GM12874 (cell line): ENCODE results near the gene ZNF76.
A peak's percentile ranks its signal among the peaks of the same experiment; 100 is the strongest.

Experiments
- TF ChIP-seq, protein P1 (sequence below): IDR thresholded peaks from 2 replicates; pipeline ENCODE4 v1.5.1; 2011; ENCODE audit warnings: low read depth, mild to moderate bottlenecking, control low read depth, low read length, moderate library complexity; ENCODE audit not compliant: insufficient read depth

The ZNF76 gene

GRCh38 chr6:35318196-35319171 is 58.9 kb downstream of the ZNF76 start:
- TF ChIP-seq, protein P1, sequence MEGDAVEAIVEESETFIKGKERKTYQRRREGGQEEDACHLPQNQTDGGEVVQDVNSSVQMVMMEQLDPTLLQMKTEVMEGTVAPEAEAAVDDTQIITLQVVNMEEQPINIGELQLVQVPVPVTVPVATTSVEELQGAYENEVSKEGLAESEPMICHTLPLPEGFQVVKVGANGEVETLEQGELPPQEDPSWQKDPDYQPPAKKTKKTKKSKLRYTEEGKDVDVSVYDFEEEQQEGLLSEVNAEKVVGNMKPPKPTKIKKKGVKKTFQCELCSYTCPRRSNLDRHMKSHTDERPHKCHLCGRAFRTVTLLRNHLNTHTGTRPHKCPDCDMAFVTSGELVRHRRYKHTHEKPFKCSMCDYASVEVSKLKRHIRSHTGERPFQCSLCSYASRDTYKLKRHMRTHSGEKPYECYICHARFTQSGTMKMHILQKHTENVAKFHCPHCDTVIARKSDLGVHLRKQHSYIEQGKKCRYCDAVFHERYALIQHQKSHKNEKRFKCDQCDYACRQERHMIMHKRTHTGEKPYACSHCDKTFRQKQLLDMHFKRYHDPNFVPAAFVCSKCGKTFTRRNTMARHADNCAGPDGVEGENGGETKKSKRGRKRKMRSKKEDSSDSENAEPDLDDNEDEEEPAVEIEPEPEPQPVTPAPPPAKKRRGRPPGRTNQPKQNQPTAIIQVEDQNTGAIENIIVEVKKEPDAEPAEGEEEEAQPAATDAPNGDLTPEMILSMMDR = no peak

DNA sequence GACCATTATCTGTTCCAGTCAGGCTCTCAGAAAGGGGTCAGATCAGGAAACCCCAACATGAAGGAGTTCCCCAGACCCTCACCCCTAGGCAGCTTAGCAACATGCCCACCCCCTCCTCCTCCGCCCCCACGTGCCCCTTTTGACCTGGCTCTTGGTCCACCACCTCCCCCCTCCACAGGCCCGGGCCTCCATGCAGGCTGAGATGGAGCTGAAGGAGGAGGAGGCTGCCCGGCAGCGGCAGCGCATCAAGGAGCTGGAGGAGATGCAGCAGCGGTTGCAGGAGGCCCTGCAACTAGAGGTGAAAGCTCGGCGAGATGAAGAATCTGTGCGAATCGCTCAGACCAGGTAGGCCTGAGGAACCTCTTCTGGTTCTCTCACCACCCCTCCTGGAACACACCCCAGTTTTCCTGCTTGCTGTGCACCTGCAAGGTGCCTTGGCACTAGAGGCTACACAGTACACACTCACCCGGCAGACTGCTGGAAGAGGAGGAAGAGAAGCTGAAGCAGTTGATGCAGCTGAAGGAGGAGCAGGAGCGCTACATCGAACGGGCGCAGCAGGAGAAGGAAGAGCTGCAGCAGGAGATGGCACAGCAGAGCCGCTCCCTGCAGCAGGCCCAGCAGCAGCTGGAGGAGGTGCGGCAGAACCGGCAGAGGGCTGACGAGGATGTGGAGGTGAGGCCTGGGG is 60.0 kb downstream of the ZNF76 start:
- TF ChIP-seq, protein P1 = no peak

DNA sequence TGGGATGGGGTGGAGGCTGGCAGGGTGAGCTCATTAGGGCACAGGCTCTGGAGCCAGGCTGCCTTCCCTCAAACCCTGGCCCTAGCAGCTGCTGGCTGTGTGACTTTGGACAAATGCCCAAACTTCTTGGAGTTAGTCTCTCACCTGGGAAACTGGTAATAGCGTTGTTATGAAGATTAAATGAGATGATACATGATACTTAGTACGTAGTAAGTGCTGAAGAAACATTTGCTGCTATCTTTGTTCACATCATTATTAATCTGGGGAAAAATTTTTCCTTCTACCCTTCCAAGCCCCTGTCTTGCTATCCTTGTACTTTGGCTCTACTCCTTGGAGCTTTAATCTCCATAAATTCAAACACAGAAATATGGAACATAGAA is 60.5 kb downstream of the ZNF76 start:
- TF ChIP-seq, protein P1 = no peak

GRCh38 chr6:35321091-35321490 is 61.6 kb downstream of the ZNF76 start:
- TF ChIP-seq, protein P1 = no peak

- TF ChIP-seq, protein P1 = peak; percentile 73
Observed at GRCh38 chr6:35327349-35328027, 68.0 kb downstream of the ZNF76 start.

DNA sequence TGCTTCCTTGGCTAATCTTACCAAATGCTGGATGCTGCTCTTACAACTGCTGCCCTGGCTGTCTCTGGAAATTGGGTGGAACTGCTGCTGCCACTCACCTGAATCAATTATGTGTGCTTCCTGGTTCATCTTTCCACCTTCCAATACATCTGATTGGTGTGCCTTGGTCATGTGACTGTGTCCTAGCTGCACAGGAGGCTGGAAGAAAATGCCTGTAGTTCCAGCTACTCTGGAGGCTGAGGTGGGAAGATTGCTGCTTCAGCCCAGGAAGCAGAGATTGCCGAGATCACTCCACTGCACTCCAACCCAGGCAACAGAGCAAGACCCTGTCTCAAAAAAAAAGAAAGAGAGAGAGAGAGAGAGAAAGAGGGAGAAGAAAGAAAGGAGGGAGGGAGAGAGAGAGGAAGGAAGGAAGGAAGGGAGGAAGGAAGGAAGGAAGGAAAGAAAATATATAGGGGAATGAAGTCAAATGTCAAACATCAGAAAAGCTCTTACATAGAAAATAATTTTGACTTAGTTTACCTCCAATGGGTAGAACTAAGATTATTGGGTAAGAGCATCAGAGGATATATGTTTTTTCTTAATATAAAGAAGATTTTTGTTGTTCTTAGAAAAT is 68.7 kb downstream of the ZNF76 start:
- TF ChIP-seq, protein P1 = no peak

- TF ChIP-seq, protein P1 = no peak
Observed at GRCh38 chr6:35330541-35331119, 71.1 kb downstream of the ZNF76 start.
